ENCODE results near the gene SOD1.

SOD1 gene

DNA sequence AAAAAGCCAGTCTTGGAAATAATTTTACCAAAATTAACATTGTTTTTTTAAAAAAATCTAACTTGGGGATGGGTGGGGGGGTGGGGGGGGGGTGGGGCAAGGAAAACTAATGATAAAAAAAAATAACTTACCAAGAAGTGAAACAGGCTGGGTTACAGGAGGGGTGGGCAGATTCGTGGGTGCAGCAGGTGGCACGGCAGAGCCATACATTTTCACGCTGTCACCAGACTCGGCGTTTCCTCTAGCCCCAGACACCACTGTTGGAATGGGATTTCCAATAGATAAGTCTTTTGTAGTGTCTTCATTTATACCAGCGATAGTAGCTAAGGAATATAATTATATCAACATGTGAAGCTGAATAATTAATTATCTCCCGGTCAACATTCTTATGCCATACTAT, 25.4 kb downstream of the SOD1 start:
- DNase-seq (ENCODE audit: low spot score) = no peak

DNA sequence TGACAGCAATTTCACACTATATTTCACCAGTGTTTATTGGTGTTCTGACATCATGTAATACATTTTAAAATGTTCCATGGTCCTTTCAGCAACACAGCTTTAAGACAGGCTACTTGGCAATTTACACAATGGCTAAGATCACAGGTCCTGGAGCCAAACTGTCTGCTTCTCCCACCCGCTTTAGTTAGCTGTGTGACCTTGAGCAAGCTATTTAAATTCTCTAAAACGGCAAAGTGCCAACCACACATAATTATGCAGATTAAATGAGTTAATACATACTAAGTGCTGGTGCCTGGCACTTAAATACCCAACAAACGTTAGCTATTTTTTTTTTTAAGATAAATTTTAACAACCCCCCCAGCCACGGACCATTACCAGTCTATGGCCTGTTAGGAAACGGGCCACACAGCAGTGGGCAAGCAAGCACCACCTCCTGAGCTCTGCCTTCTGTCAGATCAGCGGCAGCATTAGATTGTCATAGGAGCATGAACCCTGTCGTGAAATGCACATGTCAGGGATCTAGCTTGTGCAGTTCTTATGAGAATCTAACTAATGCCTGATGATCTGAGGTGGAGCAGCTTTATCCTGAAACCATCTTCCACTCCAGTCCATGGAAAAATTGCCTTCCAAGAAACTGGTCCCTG, 26.9 kb downstream of the SOD1 start:
- no peak for DNase-seq (ENCODE audit: low spot score)

DNA sequence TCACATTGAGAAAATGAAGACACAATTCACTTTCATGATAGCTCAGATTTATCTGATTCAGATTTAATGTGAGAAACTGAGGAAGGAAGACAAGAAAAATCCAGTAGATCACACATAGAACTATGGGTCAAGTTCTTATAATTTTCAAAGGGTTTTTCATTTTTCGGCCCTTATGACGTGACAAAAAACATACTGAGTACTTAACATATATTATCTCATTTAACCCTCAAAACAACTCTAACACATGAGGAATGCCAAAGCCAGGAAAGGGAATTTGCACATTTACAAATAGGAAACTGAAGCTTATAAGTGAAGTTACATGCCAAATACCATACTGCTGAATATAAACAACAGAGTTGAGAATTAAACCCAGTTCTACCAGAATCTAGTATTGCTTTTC, 27.6 kb downstream of the SOD1 start:
- no peak for DNase-seq (ENCODE audit: low spot score)

DNA sequence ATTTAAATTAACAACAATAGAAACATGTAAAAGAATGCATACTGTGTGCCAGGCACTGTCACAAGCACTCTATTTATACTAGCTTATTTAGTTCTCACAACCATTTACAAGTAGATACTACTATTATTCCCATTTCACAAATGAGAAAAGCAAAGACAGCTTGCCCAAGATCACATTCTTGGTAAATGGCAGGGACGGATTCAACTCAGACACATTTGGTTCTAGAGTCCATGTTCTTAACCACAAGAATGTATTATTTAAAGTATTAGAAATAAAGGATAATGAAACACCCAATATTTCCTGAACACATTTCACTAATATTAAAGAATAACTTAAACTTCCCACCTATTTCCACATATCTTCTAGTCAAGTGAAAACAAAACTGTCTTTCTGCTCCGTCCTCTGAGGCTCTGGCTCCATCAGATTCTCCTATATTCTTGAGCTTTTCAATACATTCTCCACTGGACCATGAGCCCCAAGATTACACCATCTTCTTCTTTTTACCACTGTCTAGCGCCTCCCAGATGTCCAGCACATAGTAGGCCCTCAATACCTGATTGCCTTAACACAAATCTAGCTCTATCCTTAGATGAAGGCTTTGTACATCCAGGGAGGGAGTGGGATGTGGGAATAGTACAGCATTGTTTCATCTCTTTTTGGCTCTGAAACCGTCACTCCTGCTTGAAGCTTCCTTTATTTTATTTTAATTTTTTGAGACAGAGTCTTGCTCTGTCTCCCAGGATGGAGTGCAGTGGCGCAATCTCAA, 29.3 kb downstream of the SOD1 start:
- no peak for DNase-seq (ENCODE audit: low spot score)

DNA sequence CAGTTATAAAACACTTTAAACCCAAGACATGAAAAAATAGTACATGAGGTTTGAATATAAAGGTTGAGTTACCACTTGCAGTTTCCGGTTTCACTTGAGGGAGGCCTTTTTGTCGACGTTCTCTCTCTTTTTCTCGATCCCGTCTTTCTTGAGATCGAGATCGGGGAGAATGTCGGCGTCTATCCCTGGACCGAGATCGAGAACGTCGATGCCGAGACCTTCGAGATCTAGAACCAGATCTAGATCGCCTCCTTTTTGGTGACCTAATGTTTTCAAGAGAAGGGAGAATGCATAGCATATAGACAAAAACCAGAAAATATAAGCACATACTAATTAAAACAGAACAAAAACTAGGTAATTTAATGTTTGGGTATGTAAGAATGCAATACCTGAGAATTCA, 33.7 kb downstream of the SOD1 start:
- DNase-seq (ENCODE audit: low spot score) = no peak

DNA sequence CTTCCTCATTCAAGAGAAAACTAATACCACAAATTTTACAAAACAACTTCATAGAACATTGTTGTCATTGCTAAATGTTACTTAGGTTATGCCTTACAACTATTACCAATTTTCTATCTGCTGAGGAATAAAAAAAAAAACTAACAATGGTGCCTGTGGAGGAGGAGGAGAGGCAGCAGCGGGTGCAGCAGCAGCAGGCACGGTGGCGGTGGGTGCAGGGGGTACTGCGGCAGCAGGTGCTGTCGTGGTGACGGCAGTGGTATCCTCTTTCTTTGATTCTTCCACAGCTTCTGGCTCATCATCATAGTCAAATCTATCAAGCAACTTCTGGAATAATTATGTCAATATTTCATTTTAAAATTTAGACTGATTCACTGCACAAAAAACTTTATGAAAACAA, 36.9 kb downstream of the SOD1 start:
- DNase-seq (ENCODE audit: low spot score) = no peak

DNA sequence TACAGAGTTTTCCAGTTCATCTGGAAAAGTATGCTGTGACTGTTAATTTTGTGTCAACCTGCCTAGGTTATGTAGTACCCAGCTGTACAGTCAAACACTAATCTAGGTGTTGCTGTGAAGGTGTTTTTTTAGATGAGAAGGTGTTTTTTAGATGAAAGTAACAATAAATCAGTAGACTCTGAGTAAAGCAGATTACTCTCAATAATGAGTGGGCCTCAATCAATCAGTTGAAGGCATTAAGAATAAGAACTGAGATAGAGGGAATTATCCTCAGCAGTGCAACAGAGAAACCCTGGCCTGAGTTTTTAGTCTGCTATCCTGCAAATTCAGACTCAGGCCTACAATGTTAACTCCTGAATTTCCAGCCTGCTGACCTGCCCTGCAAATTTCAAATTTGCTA, 39.0 kb downstream of the SOD1 start:
- DNase-seq (ENCODE audit: low spot score) = no peak

DNA sequence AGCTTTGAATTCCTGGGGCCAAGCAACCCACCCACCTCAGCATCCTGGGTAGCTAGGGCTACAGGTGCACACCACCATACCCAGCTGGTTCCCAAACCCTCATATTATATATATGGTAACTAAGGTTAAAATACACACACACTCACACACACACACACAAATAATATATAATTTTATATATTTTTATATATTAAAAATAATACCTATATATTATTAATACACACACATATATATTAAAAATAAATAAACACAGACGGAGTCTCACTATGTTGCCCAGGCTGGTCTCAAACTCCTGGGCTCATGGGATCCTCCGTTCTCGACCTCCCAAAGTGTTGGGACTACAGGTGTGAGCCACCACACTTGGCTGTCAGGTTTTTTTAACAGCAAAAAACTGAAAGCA, 40.5 kb downstream of the SOD1 start:
- no peak for DNase-seq (ENCODE audit: low spot score)

DNA sequence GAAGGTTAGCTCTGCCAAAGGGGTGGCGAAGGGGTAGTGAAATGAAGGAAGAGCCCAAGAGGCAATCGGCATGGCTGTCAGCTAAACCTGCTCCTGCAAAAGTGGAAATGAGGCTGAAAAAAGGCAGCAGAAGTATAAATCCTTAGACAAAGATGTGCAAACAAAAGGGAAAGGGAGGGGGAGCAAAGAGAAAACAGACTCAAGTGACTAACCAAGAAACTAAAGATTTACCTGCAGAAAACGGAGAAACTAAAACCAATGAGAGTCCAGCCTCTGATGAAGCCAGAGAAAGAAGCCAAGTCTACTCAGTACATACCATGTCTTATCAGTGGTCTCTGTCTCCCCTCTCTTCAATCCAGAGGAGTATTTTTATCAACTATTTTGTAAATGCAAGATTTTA, 47.1 kb downstream of the SOD1 start:
- no peak for DNase-seq (ENCODE audit: low spot score)

DNA sequence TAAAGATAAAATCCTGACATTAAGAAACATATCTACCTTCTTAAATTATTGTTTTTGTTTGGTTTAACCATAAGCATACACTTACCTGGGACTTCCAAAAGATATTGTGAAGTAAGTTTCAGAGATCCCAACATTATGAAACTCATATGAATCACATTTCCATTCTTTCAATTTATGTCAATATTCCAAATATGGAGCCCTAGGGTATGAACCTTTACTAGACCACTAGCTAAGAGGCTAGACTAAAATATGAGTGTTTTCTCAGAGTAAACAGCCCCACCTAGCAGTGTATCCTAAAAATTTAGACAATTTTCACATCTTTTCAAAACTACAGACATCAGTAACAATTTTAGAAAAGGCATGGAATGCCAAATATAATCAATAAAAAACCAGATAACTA, 48.0 kb downstream of the SOD1 start:
- DNase-seq (ENCODE audit: low spot score) = no peak

DNA sequence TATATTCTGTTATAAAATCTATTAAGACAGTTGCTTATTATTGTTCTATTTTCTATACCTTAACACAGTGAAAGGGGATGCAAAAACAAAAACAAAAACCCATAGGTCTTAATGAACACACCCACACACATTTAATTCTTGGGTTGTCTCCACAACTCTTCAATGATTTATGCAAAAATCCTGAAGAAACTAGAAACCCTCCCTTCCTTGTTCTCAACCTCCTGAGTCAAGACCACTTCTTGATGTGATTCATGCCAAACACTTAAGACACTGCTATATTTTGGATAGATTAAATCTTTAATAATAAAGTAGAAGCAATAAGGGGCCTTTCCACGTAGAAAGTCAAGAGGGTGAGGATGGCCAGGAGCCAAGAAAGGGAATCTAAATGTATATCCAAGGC, 49.0 kb downstream of the SOD1 start:
- DNase-seq (ENCODE audit: low spot score) = no peak

DNA sequence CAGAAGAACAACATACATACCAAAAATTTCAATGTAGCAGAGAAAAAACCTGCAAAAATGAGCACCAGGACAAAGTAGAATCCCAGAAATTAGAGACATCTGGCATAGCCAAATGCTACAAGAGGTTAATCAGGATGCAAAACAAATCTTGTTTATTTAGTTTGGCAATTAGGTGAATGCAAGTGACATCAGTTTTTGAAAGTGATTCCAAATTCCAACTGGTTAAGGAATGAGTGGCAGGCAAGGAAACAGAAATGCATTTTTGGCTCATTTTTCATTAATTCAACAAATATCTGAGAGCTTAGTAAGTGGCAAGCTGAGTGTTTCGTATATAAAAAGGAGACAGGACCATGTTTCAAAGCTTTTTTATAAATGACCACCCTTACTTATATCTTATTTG, 51.1 kb downstream of the SOD1 start:
- DNase-seq (ENCODE audit: low spot score) = no peak

DNA sequence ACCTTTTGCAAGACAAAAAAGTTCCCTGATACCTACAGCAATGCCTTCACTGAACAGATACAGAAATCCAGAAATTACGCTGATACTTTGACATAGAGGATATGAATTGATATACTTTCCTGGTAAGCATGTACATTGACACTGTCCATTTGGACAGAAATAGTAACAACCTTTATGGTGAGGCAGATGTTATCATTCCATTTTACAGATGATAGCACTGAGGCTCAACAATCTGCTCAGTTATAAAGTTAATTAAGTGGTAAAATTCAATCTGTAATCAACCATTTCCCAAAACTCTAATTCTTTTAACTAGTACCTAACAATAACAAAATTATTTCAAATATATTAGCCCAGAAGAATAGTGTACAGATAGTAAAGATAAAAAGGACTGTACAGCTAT, 51.8 kb downstream of the SOD1 start:
- no peak for DNase-seq (ENCODE audit: low spot score)

DNA sequence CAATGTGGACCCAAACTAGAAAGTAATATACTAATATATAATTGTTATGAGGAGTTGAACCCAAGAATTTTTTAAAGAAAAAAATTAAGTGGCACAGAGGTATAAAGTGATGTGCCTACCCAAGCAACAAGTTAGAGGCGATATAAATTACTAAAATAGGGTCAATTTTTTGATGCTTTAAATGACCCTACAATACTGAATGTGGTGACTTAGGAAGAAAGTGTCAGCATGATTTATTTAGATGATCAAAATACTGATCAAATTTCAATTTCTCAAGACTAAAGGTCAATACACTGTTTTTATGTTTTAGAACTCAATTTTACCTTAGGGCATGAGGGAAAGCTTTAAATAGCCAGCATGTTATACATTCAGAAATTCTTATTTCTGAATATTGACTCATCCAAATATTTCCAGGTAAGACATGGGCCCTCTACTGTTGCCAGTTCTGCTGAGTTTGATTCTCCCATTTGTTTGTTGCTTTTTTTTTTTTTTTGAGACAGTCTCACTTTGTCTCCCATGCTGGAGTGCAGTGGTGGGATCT, 52.3 kb downstream of the SOD1 start:
- no peak for DNase-seq (ENCODE audit: low spot score)

DNA sequence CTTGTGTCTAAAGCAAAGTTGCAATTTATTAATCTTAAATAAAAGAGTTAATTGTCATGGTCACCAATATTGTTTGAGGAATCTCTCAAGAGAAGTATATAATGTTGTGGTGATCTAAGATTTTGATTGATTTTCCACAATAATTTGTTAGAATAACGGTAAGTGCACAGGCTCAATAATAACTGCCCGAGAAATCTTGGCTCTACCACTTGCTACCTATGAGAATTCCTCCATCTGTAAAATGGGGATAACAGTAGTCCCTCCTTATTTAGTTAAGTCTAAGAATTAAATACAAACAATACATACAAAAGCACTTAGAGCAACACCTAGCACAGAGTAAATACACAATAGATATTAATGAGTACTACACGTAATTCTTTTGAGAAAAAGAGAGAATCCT, 53.6 kb downstream of the SOD1 start:
- DNase-seq (ENCODE audit: low spot score) = no peak

DNA sequence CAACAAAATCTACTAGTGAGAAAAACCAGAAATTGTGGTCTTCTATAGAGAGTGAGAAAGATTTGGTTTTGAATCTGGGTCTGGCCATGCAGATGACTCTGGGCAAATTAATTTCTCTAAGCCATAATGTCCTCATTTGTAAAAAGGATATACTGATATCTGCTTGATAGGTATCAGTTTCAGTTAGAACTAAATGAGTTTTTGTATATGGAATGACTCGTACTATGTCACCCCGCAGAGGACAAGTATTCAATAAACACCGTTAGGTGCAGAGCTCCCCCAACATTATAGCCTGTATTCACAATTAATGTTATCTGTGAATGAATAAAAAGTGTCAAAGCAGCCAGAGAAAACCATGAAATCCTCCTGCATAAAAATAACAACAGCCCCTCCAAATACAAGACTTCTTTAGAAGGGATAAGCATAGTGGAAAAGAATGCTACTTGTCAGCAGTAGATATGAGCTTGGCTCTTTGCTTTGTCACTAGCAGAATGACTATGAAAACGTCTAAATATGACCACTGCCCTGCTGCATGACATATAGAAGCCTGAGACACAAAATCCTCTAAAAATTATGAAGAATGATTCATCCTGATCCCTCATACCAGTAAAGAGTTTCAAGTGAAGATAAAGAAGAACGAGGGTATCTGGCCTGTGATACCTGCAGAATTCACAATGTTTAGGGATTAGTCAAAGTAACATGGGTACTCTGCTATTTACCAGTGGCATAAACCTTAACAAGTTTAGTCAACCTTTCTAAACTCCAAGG, 54.7 kb downstream of the SOD1 start:
- DNase-seq (ENCODE audit: low spot score) = no peak

DNA sequence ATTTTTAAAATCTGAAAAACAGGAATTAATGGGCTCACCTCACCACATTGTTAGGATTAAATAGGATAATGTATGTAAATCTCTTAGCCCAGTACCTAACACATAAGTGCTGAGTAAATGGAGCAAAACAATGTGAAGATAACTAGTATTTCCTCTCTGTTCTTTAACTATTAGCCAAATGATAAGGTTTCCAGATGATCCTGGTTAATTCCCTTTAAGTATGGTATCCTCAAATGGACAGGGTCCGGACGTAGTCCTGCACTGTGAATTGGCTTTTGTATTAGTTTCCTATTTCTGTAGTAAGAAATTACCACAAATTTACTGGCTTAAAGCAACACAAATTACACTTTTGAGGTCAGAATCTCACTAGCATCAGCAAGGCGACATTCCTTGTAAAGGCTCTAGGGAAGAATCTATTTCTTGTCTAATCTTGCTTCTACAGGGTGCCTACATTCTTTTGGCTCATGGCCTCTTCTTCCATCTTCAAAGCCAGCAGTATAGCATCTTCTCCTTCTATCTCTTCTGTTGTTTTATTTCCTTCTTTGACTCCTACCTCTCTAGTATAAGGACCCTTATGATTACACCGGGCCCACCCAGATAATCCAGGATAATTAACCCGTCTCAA, 55.4 kb downstream of the SOD1 start:
- no peak for DNase-seq (ENCODE audit: low spot score)

DNA sequence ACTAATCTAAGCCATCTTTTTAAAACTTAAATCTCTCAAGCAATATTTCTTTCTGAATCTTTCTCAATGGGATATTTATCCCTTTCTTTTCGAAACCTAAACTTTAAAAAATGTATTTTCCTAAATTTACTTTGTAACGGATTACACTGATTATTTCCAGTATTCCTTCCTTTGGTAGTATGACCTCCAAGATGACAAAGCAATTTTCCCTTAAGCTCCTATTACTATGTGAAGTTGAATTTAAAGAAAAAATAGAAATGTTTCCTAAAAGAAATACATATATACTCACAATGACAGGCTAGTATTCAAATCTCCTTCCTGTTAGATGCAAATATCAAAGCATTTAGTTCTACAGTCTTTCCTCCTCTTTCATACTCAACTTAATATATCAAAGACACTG, 56.6 kb downstream of the SOD1 start:
- DNase-seq (ENCODE audit: low spot score) = no peak
